ENCODE results near the gene PSAPL1.

PSAPL1 gene

DNA sequence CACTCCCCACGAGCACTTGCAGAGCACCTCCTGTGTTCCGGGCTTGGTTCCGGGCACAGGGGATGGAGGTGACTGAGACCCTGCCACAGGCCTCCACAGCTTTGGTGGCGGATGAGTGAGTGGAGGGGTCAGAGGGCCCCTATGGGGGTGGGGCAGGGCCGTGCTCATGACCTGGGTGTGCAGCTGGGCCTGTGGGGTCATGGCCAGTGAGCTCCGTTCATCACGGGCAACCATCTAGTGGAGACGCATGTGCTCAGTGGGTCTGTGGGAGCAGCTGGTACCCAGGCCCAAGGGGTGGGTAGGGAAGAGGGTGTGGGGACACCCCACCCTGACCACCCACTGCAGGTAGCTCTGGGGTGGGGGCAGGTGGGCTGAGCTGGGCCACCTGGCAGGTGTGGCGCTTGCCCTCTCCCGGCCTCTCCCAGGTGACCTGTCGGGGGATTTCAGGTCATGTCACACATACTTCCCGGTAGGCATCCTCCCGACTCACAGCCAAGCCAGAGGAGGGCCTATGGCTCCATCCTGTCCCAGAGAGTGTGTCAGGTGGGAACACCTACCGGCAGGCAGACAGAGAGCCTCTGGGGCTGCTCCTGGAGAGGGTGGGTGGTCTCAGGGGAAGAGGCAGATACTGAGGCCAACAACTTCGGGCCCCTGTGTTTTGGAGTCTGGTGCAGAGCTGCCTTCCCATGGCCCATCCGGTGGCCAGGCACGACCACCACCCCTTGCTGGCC is 3.6 kb downstream of the PSAPL1 start:
- DNase-seq (ENCODE audit: low spot score) = no peak

DNA sequence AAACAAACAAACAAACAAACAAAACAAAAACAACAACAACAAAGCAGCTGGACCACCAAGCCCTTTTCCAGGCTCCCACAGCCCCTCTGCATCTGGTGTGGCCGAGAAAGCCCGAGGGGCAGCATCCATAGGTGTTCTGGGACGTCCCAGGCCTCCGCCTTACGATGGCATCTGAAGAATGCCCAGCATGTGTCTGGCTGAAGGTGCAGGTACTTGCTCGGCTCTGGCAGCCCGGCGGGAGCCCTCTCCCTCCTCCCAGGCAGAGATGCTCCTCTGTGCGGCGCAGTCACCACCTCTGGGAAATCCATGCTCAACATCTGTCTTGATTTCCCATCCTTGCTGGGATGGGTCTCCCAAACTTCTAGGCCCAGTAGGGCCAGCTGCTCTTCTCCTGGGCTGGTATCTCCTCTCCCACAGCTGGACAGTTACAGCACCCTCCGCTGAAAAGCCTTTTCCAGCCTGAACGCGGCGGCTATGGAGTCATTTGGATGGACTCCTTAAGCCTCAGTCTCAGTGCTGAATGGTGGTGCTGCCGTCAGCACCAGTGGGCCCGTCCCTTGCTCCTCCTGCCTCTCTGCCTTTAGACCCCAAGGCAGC is 4.3 kb downstream of the PSAPL1 start:
- no peak for DNase-seq (ENCODE audit: low spot score)

DNA sequence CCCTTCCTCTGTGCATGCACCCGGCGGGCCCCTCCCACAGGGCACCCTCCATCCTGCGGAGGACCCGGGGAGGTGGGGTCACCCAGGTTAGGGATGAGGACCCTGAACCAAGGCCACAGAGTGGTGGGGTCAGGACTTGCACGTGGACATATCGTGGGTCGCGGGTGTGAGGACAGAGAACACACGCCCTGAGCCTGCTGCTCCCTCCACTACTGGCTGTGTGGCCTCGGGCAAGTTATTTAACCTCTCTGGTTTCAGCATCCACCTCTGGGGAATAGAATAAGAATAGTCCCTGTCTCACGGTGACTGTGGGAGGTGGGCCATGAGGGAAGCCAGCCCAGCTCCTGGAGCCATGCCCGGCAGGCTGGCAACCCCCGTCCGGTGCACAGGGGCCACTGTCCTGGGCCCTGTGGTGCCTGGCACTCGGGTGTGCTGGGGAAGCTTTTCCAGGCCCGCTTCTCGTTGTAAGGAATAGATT is 5.1 kb downstream of the PSAPL1 start:
- DNase-seq (ENCODE audit: low spot score) = no peak

DNA sequence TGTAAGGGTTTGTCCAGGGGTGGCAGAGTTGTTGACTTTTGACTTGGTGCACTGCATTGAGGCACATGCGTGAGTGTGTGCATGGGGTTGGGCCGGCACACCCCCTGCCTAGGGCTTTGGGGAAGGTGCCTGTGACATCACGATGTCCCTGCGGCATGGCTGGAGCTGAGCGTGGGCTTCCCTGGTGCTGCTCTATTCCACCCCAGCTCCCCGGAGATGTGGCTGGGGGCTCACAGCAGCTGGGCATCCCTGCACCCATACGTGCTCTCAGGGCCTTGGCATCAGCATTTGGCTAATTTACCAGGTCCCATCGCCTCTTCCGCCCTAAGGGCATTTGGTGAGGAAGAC is 5.7 kb downstream of the PSAPL1 start:
- DNase-seq (ENCODE audit: low spot score) = no peak

DNA sequence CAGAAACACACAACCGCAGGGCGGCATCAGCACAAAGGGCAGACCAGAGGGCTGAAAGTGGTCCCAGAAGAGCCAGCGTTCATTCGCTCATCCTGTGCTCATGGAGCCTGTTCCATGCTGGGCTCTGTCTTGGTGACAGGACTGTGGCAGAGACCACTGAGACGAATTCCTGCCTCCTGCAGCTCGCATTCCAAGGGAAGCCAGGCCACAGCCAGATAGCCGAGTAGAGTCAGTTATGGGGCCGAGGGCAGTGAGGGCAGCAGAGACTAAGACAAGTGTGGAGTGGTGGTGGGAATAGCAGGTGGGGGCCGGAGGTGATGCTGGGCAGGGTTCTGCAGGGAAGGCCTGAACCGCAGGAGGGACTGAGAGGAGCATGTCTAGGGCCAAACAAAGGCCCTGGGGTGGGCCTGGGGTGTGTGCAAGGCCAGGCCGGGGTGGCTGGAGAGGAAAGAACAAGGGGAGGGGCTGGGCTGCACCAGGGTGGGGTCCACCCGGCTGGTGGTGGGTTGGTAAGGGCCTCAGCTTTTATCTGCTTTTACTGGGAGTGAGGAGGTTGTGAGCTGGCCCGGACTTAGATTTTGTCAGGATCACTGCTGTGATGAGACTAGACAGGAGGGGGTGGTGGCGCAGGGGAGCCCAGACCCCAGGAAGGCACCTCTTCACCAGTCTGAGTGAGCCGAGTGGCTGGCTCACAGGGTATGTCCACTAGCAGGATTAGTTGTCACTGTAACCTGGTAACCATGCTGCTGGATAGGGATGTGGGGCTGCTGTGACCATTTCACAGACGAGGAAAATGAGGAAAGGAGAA is 6.3 kb downstream of the PSAPL1 start:
- no peak for DNase-seq (ENCODE audit: low spot score)

DNA sequence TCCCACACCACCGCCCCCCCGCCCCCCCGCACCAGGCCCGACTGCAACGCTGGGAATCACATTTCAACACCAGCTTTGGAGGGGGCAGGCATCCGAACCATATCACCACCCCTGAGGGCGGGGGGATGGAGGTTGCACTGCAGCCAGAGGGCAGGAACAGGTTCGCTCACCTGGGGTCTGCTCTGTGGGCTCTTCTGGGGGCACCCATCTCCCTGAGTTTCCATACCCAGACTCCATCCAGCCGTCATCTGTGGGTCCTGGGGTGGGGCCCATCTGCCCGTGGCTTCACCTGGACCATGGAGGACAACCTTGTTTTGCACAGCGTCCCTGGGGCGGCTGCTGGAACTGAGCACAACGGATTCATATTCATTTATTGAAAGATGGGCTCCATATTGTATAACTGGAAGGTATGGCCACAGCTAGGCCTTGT is 6.9 kb downstream of the PSAPL1 start:
- DNase-seq (ENCODE audit: low spot score) = no peak

DNA sequence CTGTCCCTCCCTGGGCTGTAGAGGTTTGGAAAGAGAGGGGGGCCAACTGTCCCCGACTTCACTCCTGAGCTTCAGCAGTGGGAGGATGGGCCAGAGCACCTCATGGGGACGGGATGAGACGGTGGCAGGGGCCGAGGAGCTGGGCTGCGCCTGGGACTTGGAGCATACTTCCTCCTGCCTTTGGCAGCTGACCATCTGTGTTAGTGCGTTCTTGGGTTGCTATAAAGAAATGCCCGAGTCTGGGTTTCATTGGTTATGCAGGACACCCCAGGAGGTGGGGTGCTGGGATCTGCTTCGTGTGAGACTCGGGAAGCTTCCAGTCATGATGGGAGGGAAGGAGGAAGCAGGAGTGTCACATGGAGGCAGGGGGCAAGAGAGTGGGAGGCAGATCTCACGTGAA is 7.4 kb downstream of the PSAPL1 start:
- DNase-seq (ENCODE audit: low spot score) = no peak

DNA sequence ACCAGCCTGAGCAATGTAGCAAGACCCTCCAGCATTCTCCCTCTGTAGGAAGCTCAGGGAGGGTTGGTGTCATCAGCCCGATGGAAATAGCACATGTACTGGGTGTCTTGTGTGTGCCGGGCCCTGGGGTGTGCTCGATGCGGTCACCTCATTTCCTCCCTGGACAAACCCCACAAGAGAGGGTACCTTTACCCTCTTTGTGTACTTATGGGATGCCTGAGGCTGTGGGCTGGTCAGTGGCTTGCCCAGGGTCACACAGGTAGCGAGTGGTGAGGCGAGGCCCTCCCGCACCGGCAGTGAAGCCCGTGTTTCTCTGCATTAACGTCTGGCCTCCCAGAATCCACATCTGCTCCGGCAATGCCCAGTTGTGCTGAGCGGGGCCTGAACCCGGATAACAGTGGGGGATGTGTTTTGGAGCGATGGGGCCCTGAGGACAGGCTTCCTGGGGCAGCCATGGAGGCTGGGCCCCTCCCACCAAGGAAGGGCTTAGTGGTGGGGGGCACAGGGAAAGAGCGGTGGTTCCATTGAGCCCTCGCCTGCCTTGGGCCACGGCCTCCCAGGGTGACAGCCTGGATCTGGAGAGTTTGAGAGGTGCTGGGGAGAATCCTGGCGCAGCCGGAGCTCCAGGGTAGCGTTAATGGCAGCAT is 8.1 kb downstream of the PSAPL1 start:
- DNase-seq (ENCODE audit: low spot score) = no peak

DNA sequence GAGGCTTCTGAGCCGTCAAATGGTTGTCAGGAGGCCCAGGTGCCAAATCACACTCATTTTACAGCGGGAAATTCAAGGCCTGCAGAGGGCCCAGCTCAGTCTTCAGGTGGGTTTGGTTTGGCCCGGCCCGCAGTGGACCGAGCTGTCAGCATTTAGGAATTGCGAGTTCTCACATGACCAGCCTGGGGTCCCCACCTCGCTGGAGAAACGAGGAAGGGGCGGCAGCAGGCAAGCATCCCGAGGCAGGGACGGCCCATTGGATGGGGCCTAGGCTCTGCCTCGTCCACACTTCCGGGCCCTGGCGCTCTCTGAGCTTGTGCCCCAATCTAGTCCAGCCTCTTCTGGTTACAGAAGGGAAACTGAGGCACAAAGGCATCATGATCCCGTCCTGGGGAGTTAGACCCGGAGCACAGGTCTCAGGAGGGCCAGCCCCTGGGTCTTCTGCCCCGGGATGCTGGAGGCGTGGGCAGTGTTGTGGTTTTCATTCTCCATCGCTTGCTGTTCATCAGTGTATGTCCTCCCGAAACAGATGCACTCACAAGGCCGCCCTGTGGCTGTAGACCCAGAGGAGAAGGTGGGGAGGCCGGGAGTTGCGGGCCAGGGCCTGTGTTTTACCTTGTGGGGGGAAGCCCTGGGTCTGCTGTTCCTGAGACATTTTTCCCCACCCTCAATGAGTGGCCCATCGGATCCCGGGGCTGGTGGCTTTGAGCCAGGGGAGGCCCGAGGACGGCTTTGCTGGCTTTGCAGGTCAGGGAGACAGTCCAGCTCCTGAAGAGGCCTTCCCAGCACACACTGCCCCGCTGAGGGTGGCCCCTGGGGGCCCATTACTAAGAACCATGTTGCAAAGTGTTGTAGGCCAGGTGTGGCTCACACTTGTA is 8.9 kb downstream of the PSAPL1 start:
- no peak for DNase-seq (ENCODE audit: low spot score)

DNA sequence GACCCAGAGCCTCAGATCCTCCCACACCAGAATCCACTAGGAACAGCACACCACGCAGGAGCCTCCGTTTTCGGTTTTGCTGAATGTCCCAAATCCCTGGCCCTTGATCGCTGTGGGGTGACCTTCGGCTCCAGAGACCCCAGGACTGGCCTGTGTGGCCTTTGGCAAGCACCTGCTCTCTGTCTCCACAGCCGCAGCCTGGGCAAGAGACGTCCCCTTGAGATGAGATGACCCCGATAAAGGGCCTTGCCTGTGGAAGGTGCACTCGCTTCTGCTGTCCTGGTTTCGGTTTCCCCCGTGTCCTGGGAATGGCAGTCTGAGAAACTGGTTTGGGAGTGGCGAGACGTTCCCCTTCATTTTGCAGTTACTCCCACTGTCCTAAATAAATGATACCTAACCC is 9.6 kb downstream of the PSAPL1 start:
- no peak for DNase-seq (ENCODE audit: low spot score)

DNA sequence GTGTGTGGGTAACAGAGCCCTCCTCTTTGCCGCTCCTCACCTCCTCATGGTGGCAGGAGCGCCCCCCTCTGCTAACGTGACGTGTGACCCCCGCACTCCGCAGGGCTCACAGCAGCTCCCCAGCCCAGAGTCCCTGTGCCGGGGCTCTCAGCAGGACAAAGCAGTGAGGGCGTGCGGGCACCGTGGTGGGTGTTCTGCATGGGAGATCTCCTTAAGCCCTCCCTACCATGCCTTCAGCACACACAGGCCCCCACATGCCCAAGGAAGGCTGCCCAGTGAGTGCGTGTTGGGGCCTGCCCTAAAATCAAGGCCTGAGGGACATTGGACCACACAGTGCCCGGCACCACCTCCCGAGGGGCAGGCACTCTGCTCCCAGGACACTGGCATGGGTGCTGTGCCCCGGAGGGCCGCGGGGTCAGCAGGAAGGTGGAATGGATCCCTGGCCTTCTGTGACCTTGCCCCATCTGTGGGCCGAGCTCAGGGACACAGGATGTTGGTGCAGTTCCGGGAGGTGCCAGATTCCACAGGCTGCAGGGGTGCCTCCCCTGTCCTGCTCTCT is 10.1 kb downstream of the PSAPL1 start:
- no peak for DNase-seq (ENCODE audit: low spot score)

DNA sequence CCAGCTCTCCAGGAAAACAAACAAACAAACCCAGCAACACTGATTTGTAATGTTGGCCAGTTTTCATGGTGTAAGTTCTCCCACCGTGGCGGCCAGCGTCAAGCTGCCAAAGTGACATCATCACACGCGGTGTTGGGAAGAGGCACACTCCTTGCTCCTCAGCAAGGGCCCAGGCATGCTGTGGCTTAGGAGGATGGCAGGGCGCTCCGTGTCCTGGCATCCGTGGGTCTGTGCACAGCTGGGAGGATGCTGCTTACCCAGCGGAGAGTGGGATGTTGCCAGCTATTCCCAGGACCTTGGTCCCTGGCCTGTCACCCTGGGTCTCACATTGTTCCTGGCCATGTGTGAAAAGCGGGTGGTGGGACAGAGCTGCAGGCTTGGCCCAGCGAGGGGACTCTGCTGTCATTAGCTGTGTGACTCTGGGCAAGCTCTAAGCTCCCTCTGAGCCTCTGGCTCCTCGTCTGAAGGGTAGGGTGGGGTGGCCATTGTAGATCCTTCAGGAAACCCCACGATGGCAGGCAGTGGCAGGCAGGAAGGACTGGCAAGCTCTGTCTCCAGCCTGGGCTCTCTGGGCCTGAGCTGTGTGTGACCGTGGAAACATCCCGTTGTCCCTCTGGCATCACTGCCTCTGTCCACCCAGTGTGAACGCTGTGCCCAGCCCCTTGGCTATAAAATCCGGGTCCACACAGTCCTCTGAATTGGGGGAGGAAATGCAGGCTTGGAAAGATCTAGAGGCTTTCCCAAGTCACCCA is 10.8 kb downstream of the PSAPL1 start:
- peak; percentile 7 for DNase-seq (ENCODE audit: low spot score)

DNA sequence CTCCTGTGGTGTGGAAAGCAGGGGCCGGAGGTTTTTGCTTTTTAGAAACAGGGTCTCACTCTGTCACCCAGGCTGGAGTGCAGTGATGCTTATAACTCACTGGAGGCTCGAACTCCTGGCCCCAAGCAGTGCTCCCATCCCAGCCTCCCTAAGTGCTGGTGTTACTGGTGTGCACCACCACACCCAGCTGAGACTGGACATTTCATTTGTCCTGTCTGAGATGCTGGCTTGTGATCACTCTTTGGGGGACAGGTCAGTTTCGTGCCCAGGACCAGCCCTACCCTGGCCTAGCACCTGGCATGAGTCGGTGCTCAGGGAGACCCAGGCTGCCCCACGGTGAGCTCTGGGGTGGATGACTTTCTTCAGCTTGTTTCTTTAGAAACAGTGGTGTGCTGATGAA is 11.3 kb downstream of the PSAPL1 start:
- DNase-seq (ENCODE audit: low spot score) = no peak

DNA sequence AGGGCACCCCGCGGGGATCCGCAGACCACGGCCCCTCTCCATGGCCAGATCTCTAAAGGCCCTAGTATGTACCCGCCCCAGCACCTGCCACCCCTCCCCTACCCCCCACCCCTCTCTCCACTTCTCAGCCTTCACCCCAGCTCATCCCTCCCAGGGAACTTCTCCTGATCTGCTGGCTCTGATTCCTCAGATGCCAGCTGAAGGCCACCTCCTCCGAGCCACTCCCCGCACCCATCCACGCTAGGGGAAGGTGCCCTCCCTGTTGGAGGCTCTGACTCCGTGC is 11.9 kb downstream of the PSAPL1 start:
- DNase-seq (ENCODE audit: low spot score) = no peak

DNA sequence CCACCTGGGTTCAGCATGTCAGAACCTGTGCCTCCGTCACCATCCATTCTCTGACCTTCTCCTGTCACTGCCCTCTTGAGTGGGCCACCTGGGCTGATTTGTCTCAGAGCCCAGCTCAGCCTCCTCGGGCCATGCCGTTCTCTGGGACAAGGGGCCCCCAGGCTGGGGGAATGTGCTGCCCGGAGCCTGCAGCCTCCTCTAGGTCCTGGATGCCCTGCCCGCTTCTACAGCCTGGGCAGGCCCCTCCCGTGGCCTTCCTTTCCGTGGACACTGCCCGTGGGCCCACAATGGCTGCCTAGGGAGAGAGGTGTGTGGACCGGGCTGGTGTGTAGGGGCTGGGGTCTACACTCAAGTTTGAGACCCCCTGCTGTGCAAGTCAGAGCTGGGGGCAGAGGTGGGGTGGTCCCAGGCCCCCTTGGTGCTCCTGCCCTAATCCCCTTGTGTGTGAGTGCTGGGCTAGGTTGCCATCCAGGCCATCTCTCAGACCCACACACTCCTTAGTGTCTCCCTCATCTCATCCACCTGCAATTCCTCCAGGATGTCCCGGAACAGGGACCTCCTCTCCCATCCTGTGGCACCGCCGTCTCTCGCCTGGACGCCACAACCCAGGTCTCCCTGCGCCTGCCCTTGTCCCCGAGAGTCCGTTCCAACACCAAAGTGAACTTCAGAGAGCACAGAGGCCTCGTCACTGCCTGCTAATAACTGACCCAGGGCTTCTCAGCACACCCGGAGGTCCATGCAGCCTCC is 12.4 kb downstream of the PSAPL1 start:
- no peak for DNase-seq (ENCODE audit: low spot score)

DNA sequence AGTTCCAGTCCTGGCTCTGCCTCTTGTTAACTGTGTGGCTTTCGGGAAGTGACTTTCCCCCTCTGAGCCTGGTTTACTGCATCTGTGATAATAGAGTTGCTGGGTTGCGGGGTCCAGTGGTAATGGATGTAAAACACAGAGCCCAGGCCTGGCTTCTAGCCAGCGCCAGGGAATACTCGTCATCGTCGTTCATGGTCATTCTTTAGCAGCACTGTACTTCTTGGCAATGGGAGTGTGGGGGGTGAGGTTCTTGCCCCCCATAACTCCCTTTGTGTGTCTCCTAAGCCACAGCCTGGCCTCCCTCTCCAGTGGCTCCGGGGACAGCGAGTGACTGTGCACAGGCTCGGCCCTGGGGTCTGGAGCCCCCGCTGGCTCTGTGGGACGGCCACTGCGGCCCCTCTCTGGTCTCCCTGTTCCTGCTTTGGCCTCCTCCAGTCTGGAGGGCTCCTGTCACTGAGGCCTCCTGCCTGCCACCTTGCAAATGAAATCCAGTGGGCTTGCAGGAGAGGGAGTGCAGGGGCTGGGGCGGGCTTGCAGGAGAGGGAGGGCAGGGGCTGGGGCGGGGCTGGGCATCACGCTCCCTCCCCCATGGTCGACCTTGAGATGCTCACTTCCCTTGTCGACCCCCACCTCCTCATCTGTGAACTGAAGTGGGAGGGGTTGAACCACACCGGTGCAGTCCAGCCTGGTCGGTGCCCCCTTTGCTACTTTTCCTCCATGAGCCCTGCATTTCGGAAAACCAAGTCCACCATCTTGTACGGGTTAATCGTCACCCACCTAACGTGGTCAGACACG is 13.2 kb downstream of the PSAPL1 start:
- no peak for DNase-seq (ENCODE audit: low spot score)

DNA sequence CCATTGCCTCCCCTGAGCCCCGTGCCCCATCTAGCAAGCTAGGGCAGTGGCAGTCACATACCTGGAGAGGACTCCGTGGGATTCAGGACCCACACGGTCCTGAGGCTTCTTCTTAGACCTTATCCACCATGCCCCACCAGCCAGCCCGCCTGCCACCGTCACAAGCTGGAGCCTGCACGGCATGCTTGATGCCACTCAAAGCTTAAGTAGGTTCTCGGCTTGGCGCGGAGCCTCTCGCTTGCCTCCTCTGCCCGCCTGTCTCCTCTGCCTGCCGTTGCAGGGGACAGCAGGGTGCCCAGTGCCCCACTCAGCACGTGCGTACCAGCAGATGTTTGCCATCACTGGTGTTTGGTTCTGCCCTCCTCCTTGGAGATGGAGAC is 14.1 kb downstream of the PSAPL1 start:
- DNase-seq (ENCODE audit: low spot score) = no peak

DNA sequence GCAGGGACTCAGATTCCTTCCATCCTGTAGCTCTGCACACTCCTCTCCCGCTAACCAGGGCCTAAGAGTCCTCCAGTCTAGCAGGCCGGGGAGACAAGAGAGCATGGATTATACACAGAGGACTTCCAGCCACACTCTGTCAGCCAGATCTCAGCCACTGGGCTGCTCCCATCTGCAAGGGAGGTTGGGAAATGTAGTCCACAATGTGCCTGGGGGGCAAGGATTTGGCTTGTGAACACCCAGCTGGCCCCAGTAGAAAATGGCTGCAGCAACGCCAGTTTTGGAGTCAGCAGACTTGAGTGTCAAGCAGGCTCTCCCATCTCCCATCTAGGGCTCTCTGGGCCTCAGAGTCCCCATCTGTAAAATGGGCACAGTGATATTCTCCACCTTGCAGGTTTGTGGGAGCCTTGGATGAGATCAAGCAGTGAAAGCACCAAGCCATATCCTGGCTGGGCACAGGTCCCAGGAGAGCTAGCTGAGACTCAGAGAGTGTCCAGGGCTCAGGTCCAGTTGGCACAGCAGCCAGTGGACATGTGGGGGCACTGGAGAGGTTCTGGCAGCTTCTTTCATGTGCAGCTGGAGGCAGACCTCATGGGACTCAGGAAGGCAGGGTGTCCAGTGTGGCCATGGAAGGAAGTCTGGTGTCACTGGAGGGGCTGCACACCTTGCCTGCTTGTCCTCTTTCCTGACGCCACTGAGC is 14.6 kb downstream of the PSAPL1 start:
- DNase-seq (ENCODE audit: low spot score) = peak; percentile 11

Measured in pons (tissue), 1 donor.